ENCODE measurements around the gene ROBO2.

- TF ChIP-seq, protein P1, sequence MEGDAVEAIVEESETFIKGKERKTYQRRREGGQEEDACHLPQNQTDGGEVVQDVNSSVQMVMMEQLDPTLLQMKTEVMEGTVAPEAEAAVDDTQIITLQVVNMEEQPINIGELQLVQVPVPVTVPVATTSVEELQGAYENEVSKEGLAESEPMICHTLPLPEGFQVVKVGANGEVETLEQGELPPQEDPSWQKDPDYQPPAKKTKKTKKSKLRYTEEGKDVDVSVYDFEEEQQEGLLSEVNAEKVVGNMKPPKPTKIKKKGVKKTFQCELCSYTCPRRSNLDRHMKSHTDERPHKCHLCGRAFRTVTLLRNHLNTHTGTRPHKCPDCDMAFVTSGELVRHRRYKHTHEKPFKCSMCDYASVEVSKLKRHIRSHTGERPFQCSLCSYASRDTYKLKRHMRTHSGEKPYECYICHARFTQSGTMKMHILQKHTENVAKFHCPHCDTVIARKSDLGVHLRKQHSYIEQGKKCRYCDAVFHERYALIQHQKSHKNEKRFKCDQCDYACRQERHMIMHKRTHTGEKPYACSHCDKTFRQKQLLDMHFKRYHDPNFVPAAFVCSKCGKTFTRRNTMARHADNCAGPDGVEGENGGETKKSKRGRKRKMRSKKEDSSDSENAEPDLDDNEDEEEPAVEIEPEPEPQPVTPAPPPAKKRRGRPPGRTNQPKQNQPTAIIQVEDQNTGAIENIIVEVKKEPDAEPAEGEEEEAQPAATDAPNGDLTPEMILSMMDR (IDR thresholded peaks at IDR 0.05; ENCODE audit: poor library complexity, severe bottlenecking) = no peak
- TF ChIP-seq EP300 (conservative IDR thresholded peaks at IDR 0.05; ENCODE audit: poor library complexity, severe bottlenecking) = no peak
- TF ChIP-seq RAD21 (conservative IDR thresholded peaks at IDR 0.05) = no peak
- TF ChIP-seq POLR2AphosphoS5 (IDR thresholded peaks at IDR 0.05) = no peak
- no peak for TF ChIP-seq TAF1 (IDR thresholded peaks at IDR 0.05; ENCODE audit: low read depth)
- TF ChIP-seq MXI1 (conservative IDR thresholded peaks at IDR 0.05; ENCODE audit: poor library complexity, severe bottlenecking) = no peak
- TF ChIP-seq REST (IDR thresholded peaks at IDR 0.05; ENCODE audit: borderline replicate concordance) = no peak
- no peak for TF ChIP-seq SMC3 (conservative IDR thresholded peaks at IDR 0.05; ENCODE audit: poor library complexity)
These were observed 372.7 kb downstream of the ROBO2 start for GRCh38 chr3:77412584-77412983.
